Measurements from ENCODE around the gene NID2. TPM values are rescaled to one million over a fixed set of nuclear protein-coding genes. Genes with fewer than 3 reads are reported as not detected.

NID2 gene
- total RNA-seq, 1 donor = 146 TPM

GRCh38 chr14:52031781-52032180, 37.1 kb downstream of the NID2 start:
- H3K4me3 ChIP-seq (ENCODE audit: low read depth, low read length) = no peak overlapping the region
- peak; percentile 99 for DNase-seq (ENCODE audit: low read depth)
- TF ChIP-seq, protein P1, sequence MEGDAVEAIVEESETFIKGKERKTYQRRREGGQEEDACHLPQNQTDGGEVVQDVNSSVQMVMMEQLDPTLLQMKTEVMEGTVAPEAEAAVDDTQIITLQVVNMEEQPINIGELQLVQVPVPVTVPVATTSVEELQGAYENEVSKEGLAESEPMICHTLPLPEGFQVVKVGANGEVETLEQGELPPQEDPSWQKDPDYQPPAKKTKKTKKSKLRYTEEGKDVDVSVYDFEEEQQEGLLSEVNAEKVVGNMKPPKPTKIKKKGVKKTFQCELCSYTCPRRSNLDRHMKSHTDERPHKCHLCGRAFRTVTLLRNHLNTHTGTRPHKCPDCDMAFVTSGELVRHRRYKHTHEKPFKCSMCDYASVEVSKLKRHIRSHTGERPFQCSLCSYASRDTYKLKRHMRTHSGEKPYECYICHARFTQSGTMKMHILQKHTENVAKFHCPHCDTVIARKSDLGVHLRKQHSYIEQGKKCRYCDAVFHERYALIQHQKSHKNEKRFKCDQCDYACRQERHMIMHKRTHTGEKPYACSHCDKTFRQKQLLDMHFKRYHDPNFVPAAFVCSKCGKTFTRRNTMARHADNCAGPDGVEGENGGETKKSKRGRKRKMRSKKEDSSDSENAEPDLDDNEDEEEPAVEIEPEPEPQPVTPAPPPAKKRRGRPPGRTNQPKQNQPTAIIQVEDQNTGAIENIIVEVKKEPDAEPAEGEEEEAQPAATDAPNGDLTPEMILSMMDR (IDR thresholded peaks at IDR 0.05; ENCODE audit: insufficient read depth, low read length) = no peak

GRCh38 chr14:52029881-52030280, 39.0 kb downstream of the NID2 start:
- no peak overlapping the region for H3K4me3 ChIP-seq (ENCODE audit: low read depth, low read length)
- TF ChIP-seq, protein P1 (IDR thresholded peaks at IDR 0.05; ENCODE audit: insufficient read depth, low read length) = no peak
- peak; percentile 39 for DNase-seq (ENCODE audit: low read depth)

GRCh38 chr14:52026901-52027300, 42.0 kb downstream of the NID2 start:
- H3K4me3 ChIP-seq (ENCODE audit: low read depth, low read length) = no peak overlapping the region
- no peak for DNase-seq (ENCODE audit: low read depth)
- TF ChIP-seq, protein P1 (IDR thresholded peaks at IDR 0.05; ENCODE audit: insufficient read depth, low read length) = no peak

DNA sequence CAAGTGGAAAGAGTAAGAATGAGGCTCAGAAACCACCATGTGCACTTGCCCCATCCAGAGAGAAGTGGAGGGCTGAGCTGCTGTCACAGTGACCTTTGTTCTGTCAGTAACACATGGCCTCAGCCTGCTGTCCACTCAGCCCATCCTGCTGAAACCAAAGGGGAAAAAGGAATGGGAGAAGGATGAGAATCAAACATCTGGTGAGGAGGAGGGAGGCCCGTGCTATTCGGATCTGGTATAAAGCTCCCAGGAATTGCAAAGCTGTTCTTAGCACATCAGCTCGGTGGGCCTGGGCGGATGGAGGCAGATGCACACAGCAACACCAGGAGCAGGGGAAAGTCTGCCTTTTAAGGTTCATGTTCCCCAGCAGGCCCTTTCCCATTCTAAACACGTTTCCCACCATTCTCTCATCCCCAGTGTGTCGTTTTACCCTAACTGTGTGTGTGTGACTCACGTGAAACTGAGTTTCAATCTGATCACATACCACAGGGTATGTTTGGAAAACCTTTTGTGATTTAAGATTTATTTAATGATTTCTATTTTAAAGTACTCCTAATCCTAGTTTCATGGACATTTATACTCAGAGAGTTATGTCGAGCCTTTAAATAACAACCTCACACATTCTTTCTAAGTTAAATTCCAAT, 42.7 kb downstream of the NID2 start:
- TF ChIP-seq, protein P1 (IDR thresholded peaks at IDR 0.05; ENCODE audit: insufficient read depth, low read length) = no peak
- DNase-seq (ENCODE audit: low read depth) = no peak
- no peak overlapping the region for H3K4me3 ChIP-seq (ENCODE audit: low read depth, low read length)

DNA sequence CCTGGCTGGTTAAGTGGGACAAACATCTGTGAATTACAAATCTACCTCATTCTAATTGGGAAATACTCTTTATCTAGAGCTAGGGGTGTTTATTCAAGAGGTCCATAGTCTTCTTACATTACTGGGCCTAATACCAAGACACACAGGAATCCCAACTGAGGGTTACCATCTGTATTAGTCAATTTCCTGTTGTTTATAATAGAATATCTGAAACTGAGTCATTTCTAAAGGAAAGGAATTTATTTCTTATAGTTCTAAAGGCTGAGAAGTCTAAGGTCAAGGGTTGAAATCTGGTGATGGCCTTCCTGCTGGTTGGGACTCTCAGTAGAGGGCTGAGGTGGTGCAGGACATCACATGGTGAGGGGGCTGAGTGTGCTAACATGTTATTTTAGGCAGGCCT, 43.5 kb downstream of the NID2 start:
- no peak overlapping the region for H3K4me3 ChIP-seq (ENCODE audit: low read depth, low read length)
- TF ChIP-seq, protein P1 (IDR thresholded peaks at IDR 0.05; ENCODE audit: insufficient read depth, low read length) = no peak
- peak; percentile 98 for DNase-seq (ENCODE audit: low read depth)

DNA sequence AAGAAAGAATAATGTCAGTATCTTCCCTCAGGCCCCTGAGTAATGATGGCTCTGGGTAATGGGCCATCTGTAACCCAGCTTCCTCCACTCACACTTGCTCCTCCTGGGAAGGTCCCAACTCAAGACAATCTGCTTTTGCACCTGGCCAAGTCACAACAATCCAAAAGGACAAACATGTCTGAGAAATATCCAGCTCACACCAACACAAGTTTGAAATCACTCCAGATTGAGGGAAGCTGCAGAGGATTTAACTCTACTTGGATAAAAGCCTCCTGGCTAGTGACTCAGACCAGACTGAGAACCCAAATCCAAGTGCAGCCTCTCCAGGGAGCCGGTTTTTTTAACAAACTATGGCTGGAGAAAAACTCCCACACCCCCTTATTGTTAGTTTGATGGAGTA, 45.3 kb downstream of the NID2 start:
- TF ChIP-seq, protein P1 (IDR thresholded peaks at IDR 0.05; ENCODE audit: insufficient read depth, low read length) = no peak
- DNase-seq (ENCODE audit: low read depth) = peak; percentile 94
- no peak overlapping the region for H3K4me3 ChIP-seq (ENCODE audit: low read depth, low read length)

Data from fibroblast of the aortic adventitia (primary cell).